RPMI7951 (cell line): ENCODE data around the gene PGPEP1. TPM values are rescaled to one million over a fixed set of nuclear protein-coding genes. Genes with fewer than 3 reads are reported as not detected.
"Not testable (repeated sequence)": the region's sequence is repeated elsewhere in the genome, so short reads cannot be mapped to it uniquely, and the experiment has no call there.

Source experiments
- DNase-seq: peaks from one replicate; pipeline ENCODE4 v3.0.0-alpha.2; 2012; ENCODE audit warnings: low read depth
- total RNA-seq: library from RNA; depleted of rRNA; stranded (reverse); fragments of >200 nt; shearing (Covaris generic); gene quantifications from 2 replicates; pipeline ENCODE4 v1.2.3, GENCODE V29; 2014

Gene PGPEP1
- total RNA-seq, 1 experiment from 2014 or later, result 11.9 TPM

DNA sequence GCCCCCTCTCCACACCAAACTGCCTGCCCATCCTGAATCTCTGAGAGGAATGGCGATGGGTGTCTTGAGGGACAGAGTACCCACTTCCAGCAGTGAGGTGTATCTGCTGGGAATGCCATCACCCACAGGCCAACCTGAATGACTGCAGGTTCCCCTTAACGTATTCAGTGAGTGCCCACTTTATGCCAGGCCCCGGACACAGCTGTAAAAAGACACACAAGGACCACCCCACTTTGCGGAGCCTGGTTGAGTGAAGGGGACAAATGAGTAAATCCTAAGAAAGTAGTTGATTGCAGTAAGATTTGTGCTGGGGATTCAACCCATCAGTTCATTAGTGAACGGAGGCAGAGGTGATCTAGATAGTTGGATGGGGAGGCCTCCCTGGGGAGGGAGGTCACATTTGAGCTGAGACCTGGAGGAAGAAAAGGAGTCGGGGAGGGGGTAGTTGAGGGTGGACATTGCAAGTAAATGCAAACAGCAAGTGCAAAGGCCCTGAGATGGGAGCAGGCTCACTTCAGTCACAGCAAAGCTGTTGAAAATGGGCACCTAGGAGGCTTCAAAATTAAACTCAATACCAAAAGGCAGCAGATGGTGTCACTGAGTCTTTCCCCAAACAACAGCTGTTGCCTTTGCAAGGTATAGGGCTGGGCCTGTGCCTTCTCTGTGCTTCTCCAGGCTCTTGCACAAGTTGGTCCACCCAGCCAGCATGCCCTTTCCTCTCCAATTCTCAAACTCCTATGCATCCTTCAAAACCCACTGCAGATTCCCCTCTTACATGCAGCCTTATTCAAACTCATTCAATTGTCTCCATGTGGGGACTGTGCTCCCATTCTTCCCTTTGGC is 49.9 kb downstream of the PGPEP1 start:
- no peak for DNase-seq

DNA sequence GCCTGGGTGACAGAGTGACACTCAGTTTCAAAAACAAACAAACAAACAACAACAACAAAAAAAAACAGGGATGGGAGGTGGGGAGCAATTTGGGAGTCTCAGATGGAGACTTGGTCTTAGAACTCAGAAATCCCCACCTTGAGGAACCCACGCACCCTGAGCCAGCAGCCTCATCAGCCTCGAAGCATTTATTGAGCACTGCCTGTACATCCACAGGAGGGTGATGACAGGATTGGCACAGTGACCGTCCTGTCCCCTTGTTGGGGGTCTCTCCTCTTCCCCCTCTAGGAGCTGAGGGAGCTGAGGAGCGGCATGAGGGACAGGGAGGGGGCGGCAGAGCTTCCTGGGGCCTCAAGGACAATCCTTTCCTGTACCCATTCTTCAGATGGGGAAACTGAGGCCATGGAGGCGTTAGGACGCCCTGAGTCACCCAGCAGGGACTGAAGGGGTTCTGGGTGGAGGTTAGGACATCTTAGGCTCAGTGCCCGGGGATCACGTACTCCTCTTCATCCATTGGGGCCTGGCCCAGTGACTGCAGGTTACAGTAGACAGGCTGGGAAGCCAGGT is 51.2 kb downstream of the PGPEP1 start:
- no peak for DNase-seq

DNA sequence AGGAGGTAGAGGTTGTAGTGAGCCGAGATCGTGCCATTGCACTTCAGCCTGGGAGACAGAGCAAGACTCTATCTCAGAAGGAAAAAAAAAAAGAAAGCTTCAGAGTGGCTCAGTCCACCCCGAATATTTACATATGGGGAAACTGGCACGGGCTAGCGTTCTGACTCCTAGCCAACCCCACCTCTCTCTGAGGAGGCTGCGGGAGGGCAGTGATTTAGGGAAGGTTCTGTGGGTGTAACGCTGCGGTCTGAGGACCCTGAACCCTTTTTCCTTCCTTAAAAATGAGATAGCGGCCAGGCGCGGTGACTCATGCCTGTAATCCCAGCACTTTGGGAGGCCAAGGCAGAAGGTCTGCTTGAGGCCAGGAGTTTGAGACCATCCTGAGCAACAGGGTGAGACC is 52.0 kb downstream of the PGPEP1 start:
- DNase-seq, result no peak

DNA sequence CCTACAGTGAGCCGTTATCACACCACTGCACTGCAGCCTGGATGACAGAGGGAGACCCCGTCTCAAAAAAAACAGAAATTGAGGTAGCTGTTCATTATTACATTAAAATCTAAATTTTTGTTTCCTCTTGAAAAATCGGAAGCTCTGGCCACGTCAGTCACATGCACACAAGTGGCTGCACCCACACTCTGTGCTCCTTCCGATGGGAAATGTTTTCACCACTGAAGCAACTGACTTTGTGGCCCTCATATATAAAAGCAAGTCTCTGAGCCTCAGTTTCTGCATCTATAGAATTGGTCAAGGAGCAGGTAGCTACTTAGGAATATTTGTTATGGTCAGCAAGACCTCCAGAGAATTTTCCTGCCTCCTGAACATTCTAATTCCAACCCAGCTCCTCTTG is 52.5 kb downstream of the PGPEP1 start:
- no peak for DNase-seq

DNA sequence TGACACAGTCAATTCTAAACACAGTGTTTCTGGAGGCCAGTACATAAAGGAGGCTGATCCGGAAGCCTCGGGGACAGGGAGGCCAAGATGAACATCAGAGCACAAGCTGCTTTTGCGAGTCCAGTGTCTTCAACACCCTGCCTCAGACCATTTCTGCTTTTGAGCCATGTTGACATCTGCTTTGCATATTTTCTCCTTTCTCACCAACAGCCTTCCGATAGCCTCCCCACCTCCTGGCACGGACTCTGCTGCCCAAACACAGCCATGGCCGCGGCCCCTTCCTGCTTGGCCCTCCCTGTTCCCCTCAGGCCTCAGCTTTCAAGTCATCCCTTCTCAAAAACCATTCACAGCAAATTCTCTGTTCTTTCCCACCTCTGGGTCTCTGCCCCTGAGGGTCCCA is 53.4 kb downstream of the PGPEP1 start:
- DNase-seq, result no peak

DNA sequence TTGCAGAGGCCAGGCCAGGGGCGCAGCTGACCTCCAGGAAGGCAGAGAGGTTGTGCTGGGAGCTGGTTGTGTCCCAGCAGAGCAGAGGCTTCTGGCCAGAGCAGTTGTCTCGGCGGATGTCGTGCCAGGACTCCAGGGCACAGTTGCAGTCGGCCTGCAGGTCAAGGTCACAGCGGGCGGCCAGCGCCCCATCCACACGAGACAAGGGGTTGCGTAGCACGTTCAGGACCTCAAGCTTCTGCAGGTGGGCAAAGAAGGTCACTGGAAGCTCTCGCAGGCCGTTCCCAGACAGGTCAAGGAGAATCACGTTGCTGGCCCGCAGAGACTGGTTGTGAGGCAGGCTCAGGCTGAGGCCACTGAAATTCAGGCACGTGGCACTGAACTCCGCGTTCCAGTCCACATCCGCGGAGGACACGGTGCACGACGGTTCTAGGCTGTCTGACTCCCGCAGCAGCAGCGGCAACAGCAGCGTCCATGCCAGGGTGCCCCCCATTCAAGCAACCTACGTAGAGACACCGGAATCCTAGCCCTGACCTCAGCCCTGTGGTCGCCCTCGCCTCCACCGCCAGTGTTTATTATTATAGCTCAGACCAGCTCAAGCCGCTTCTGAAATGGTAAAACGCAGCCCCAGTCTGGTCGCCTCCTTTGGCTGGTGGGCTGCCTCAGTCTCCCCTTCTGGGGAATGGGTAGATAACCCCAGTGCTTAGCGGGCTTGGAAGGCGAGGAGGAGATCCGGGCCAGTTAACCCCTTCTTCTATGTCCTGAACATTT is 56.3 kb downstream of the PGPEP1 start:
- no peak for DNase-seq

DNA sequence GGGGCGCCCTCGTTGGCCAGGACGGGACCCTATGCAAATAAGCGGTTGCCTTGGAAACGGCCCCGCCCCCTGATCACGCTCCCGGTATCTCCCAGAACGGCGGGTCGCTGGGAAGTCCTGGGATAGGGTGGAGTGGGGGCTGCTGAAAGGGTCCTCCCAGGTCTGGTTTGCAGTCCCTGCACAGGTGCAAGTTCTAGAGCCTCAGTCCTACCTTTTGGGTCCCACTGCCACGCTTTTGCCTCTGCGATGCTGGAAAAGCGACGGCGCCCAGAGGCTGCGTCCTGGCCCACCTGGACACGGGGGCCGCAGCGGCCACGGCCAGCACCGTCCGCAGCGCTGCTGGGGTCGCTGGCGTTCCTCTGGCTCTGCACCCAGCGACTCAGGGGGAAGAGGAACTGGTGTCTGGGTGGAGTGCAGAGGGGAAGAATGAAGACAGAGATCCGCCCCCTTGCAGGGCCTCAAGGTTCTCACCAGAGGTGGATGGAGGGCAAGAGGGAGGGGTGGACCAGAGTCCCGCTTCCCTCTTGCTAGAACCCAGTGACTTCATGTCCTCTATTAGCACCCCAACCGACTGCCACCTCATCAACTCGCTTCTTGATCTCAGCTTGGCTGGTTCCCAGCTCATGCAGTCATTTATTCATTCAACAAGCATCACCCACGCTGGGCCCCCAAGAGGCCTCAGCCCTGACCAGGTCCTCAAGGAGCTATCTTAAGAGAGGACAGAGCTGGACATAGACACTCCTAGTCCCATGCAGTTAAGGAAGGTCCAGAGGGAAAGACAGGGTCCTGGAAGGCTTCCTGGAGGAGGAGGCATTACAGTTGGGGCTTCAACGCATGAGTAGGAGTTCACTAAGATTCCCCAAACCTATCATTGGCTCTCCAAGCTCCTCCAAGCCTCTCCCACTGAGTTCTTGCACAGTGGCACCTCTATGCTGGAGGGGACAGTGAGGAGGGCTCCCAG is 57.1 kb downstream of the PGPEP1 start, which contains the start of gene LRRC25:
LRRC25 (minus strand) TSS at position 381 of the 961 bp plus-strand sequence. CDS start 659 bp downstream, outside the sequence.
- no peak for DNase-seq

DNA sequence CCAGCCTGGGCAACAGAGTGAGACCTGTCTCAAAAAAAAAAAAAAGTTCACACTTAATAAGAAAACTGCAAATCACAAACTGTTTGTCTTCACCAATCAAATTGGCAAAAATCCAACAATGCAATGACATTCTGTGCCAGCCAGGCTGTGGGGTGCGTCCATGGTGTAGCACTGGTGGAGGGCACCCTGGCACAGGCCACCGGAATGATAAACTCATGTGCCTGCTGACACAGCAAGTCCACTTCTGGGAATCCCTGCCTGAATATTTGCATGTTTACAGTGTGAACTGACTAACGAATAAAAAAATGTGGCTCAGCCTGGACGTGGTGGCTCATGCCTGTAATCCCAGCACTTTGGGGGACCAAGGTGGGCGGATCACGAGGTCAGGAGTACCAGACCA is 58.6 kb downstream of the PGPEP1 start:
- peak; percentile 45 for DNase-seq

DNA sequence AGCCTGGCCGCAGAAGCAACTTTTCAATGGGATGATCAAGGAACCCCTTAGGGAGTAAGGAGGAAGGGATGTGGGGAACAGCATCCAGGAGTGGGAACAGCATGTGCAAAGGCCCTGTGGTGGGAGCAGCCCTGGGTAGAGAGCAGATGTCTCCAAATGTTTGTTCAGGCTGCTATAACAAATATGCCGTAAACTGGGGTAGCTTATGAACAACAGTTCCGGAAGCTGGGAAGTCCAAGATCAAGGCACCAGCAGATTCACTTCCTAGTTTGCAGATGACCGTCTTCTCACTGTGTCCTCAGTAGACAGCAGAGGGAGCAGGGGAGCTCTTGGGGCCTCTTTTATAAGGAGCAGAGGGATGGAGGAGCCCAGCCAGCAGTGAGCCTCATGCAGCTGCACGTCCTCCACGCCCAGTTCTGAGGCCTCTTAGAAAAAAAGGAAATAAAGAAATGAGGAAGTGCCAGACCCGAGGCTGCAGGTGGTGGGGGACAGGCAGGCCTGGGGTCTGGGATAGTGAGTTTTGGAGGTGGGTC is 61.2 kb downstream of the PGPEP1 start:
- DNase-seq, result peak; percentile 50

DNA sequence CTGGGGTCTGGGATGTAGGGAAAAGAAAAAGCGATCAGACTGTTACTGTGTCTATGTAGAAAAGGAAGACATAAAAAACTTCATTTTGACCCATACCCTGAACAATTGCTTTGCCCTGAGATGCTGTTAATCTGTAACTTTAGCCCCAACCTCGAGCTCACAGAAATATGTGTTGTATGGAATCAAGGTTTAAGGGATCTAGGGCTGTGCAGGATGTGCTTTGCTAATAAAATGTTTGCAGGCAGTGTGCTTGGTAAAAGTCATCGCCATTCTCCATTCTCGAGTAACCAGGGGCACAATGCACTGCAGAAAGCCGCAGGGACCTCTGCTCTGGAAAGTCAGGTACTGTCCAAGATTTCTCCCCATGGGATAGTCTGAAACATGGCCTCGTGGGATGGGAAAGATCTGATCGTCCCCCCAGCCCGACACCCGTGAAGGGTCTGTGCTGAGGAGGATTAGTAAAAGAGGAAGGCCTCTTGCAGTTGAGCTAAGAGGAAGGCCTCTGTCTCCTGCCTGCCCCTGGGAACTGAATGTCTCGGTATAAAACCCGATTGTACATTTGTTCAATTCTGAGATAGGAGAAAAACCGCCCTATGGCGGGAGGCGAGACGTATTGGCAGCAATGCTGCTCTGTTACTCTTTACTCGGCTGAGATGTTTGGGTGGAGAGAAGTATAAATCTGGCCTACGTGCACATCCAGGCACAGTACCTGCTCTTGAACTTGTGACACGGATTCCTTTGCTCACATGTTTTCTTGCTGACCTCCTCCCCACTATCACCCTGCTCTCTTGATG is 62.3 kb downstream of the PGPEP1 start:
- not testable (repeated sequence) for DNase-seq

DNA sequence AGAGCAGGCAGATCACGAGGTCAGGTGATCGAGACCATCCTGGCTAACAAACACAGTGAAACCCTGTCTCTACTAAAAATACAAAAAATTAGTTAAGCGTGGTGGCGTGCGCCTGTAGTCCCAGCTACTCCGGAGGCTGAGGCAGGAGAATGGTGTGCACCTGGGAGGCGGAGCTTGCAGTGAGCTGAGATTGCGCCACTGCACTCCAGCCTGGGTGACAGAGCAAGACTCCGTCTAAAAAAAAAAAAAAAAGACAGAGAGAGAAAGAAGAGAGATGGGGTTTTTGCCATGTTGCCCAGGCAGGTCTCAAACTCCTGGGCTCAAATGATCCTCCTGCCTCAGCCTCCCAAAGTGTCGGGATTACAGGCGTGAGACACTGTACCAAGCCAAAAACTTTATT is 65.4 kb downstream of the PGPEP1 start:
- DNase-seq, result not testable (repeated sequence)

DNA sequence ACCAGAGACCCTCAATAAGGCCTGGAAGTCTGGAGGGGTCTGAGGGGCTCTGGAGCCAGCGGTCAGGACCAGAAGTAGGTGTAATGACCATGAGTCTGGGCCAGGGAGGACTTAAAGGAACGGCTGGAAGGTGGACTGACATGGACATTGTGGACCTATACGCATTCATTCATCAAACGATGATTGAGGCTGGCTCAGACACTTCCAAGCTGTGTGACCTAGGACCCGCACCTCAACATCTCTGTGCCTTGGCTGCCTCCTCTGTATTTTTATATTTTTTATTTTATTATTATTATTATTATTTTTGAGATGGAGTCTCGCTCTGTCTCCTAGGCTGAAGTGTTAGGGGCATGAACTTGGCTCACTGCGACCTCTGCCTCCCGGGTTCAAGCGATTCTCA is 66.4 kb downstream of the PGPEP1 start:
- no peak for DNase-seq

DNA sequence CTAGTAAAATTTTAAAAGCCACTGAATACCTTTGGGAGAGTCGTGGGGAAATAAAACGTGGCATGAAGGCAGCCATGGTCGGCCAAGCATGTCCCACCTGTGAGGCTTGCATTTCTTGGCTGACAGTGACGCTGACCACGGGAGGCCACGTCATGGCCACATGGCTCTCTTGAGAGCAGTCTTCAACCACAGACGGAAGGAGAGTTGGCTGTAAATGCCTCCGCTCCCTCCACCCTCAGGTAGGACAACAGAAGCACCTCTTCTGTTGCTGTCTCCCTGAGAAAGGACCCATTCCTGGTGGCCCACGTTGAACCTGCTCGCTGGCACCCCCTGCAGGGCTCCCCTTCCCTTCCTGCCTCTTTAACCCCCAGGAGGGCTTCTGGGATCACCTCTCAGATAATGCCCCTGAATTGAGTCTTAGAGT is 67.7 kb downstream of the PGPEP1 start:
- DNase-seq, result no peak

DNA sequence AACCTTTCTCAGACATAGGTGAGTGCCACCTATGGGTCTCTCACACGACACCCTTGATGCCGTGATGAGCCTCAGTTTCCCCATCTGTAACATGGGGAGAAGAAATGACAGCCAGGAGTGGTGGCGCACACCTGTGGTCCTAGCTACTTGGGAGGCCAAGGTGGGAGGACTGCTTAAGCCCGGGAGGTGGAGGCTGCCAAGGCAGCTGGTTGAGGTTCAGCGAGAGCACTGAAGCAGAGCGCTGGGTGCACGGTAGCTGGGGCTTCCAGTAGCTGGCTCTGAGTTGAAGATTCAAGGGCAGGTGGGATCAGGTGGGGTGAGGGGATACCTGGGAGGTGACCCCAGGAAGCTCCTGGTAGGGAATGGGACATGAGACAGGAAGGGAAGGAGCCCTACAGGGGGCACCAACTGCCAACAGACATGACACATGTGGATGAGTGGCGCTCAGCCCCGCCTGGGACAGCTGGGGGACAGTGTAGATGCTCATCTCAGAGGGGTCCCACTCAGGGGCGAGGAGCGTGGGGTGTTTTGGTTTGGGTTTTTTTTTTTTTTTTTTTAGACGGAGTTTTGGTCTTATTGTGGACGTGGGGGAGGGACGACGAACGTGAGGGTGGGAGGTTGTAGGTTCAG is 72.3 kb downstream of the PGPEP1 start:
- no peak for DNase-seq

DNA sequence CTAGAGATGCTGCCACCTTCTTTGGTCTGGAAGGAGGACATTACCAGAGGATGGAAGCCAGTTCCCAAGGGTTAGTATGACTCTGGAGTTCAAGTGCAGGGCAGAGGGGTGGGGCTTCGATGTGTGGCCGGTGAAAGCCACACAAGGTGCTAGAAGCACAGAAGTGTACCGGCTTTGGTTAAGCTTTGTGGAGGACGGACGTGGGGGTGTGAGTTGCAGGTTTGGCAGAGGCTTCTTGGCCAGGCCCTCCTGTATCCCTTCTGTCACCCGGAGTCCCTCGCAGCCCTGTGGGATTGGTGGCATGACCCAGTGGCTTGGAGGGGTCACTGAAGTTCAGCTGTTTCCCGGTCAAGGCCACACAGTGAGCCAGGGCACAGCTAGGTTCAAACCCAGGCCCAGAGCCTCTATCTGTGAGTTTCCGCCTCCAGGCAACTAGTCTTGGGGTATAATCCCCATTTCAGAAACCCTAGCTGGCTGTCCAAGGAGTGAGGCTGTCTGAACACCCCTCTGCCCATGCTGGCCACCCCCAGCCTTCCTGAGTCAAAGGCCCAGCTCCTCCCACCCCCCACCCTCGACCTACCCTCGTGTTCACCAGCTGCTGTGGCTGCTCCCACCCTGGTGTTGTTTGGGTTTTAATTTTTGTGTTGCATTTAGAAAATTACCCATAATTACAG is 74.2 kb downstream of the PGPEP1 start:
- DNase-seq, result peak; percentile 38

DNA sequence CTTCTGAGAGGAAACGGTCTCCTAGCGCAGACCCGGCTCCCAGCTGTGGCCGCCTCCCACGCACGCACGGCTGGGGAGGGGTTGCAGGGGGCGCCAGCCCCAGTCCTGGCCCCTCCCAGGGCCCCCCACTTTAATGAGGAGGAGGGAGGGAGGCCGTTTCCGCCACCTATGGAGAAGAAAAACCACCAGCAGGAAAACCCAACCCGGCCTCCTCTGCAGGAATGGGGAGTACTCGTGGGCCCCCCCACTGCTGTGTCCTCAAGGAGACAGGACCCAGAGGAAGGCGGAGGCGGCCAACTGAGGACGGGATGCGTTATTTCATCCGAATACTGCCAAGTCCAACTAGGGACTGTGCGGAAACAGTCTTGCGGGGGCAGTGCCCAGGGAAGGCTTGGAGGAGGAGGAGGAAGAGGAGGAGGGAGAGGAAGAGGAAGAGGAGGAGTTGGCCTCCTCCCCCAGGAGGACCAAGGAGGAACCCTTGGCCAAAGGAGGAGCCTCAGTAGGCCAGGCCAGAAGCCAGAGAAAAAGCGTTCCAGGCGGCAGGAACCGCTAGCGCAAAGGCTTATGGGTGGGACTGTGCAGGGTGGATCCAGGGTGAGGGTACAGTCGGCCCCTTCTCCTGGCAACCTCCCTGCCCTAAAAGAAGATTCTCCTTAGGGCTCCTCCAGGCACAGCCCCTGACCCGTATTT is 74.9 kb downstream of the PGPEP1 start:
- peak; percentile 69 for DNase-seq

DNA sequence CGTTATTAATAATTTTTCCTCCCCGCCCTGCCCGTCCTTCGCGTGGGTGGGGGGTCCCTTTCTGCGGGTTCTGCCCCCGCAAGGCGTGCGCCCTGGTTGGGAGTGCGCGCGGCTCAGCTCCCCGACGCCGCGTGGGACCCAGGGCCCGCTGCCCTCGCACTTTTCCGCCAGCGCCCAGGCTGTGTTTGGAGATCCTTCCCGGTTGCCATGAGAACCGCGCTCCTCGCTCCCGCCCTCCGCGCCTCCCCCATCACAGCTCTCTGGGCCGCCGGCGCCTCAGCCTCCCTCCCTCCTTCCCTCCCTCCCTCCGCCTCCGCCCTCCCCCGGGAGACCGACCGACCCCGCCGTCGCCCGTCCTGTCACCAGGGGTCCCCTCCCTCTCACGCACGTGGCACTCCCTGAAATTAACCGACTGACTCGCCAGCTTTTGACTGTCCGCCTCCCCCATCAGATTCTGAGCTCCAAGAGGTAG is 76.4 kb downstream of the PGPEP1 start:
- peak; percentile 90 for DNase-seq

DNA sequence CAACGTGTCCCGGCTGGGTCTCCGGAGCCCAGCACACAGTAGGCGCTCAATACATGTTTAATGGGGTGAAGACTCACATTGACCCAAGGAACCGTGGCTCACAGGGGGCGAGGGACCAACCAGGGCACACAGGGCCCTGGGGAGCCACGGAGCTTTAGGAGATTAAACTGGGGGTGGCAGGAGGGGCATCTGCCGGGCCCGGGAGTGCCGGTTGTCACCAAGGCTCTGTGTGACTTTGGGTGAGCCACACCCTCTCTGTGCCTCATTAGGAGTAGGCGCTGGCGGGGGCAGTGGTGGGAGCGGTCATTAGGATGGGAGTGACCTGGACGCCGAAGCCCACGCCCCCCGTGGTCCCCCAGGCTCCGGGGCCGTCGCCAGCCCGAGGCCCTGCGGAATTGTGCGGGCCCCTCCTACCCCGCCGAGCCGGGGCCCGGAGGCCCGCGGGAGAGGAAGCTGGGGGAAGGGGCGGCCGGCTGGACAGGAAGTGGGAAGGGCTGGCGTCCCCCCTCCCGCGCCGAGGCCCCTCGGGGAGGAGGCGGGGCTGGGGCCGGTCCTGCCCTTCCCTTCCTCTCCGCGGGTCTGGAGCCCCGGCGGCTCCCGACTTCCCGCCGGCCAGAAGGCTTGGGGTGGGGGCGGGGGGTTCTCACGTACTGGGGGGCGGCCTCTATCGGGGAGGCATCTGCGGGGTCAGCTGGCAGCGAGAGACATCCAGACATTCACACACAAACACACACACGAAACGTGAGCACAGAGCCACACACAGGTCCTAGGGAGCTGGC is 77.0 kb downstream of the PGPEP1 start:
- DNase-seq, result peak; percentile 85
